ENCODE measurements around the gene ASB7.

Gene ASB7

DNA sequence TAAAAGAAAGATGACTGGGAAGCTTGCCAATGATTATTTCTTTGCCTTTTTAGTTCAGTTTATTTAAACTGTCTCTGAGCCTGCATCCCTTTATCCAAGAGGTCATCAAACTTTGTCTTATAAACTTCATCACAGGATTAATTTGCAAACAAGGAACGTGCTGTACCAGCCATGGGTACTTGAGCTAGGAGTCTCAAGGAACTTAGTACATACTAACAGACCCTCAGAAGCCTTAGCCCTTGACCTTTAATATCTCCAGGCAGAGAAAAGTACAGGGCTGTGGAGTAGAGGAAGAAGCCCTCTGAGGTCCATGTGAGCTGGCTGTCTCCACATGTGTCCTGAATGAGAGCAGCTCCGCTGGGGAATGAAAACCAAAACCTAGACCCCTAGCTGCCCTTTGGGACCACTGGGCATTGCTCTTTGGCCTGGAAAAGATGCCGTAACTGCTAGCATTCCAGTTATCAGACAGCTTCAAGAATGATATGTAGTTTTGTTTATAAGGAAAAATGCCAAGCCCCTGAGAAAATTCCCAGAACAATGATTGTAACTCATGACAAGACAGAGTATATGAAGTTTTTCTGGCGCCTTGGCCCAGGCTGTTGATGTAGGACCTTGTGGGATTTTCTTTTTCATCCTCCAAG is 92.1 kb downstream of the ASB7 start:
- no peaks in the 10 kb centered on the region for H3F3A ChIP-seq (ENCODE audit: insufficient read depth)
- H3K36me3 ChIP-seq (ENCODE audit: low read length): no peaks in the 10 kb centered on the region
- H3K27ac ChIP-seq (ENCODE audit: low read depth, low read length): no peak overlapping the region
- H3K27me3 ChIP-seq (ENCODE audit: low read length): no peaks in the 10 kb centered on the region
- no peak overlapping the region for H3K4me3 ChIP-seq (ENCODE audit: insufficient read depth, low read length, poor library complexity, severe bottlenecking)
- no peaks in the 10 kb centered on the region; the same call in 1 of the 2 replicates for H3K9me3 ChIP-seq (ENCODE audit: insufficient read depth, low read length)
- no peak overlapping the region for H2AFZ ChIP-seq (ENCODE audit: low read depth, low read length, severe bottlenecking)
- no peaks in the 10 kb centered on the region for H3K9me2 ChIP-seq (replicated peaks; ENCODE audit: insufficient read depth, low read length)
- H3K9ac ChIP-seq (ENCODE audit: low read length): no peak overlapping the region
- no peak for TF ChIP-seq EZH2phosphoT487 (conservative IDR thresholded peaks at IDR 0.05; ENCODE audit: low read length)
- TF ChIP-seq, protein P1, sequence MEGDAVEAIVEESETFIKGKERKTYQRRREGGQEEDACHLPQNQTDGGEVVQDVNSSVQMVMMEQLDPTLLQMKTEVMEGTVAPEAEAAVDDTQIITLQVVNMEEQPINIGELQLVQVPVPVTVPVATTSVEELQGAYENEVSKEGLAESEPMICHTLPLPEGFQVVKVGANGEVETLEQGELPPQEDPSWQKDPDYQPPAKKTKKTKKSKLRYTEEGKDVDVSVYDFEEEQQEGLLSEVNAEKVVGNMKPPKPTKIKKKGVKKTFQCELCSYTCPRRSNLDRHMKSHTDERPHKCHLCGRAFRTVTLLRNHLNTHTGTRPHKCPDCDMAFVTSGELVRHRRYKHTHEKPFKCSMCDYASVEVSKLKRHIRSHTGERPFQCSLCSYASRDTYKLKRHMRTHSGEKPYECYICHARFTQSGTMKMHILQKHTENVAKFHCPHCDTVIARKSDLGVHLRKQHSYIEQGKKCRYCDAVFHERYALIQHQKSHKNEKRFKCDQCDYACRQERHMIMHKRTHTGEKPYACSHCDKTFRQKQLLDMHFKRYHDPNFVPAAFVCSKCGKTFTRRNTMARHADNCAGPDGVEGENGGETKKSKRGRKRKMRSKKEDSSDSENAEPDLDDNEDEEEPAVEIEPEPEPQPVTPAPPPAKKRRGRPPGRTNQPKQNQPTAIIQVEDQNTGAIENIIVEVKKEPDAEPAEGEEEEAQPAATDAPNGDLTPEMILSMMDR (IDR thresholded peaks at IDR 0.05; ENCODE audit: insufficient read depth, low read length, poor library complexity, severe bottlenecking): no peak
- H3K4me2 ChIP-seq (ENCODE audit: low read depth, low read length, poor library complexity, severe bottlenecking): no peak overlapping the region
- H3K79me2 ChIP-seq (ENCODE audit: insufficient read depth, low read length): no peaks in the 10 kb centered on the region
- H4K20me1 ChIP-seq (ENCODE audit: low read depth, low read length): no peaks in the 10 kb centered on the region

DNA sequence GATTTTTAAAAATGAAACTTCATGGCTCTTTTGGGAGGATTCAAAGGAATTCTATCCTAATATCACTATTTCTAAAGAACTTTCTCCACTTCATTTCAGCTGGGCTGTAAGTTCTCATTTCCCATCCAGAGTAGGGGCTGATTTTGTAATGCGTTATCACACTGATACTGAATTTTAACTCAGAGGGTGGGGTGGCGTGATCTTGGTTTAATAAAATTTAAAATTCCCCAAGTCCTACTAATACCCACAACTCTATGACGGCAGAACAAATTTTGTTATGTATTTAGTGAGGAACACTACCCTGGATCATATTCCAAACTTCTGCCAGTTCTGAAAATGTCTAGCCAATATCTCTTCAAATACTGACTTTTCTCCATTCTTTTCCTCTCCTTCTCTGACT is 92.7 kb downstream of the ASB7 start:
- no peaks in the 10 kb centered on the region for H3K79me2 ChIP-seq (ENCODE audit: insufficient read depth, low read length)
- H3K9me3 ChIP-seq (ENCODE audit: insufficient read depth, low read length): no peaks in the 10 kb centered on the region; the same call in 1 of the 2 replicates
- no peaks in the 10 kb centered on the region for H3F3A ChIP-seq (ENCODE audit: insufficient read depth)
- no peak overlapping the region for H3K4me2 ChIP-seq (ENCODE audit: low read depth, low read length, poor library complexity, severe bottlenecking)
- H3K27me3 ChIP-seq (ENCODE audit: low read length): no peaks in the 10 kb centered on the region
- TF ChIP-seq EZH2phosphoT487 (conservative IDR thresholded peaks at IDR 0.05; ENCODE audit: low read length): no peak
- TF ChIP-seq, protein P1 (IDR thresholded peaks at IDR 0.05; ENCODE audit: insufficient read depth, low read length, poor library complexity, severe bottlenecking): no peak
- H3K9me2 ChIP-seq (replicated peaks; ENCODE audit: insufficient read depth, low read length): no peaks in the 10 kb centered on the region
- no peak overlapping the region for H2AFZ ChIP-seq (ENCODE audit: low read depth, low read length, severe bottlenecking)
- H3K36me3 ChIP-seq (ENCODE audit: low read length): no peaks in the 10 kb centered on the region
- H4K20me1 ChIP-seq (ENCODE audit: low read depth, low read length): no peaks in the 10 kb centered on the region
- H3K4me3 ChIP-seq (ENCODE audit: insufficient read depth, low read length, poor library complexity, severe bottlenecking): no peak overlapping the region
- H3K9ac ChIP-seq (ENCODE audit: low read length): no peak overlapping the region
- H3K27ac ChIP-seq (ENCODE audit: low read depth, low read length): no peak overlapping the region

DNA sequence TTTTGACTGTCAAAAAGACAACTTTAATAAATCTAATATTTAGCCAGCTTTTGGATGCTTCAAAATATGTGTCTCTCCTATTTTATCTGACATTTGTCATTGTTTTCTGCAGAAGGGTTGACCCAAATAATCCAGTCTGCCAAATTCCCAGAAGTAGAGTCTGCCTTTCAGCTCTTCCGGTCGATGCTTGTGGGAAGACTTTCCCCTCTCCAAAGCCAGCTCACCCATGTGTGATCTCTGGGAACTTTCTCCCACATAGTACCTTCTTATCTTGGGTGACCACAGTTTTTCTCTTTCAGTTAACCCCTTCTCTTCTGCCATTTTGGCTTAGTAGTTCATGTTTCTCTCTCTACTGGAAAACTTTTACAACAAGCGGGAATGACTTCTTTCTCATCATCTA is 94.1 kb downstream of the ASB7 start:
- no peak for TF ChIP-seq EZH2phosphoT487 (conservative IDR thresholded peaks at IDR 0.05; ENCODE audit: low read length)
- TF ChIP-seq, protein P1 (IDR thresholded peaks at IDR 0.05; ENCODE audit: insufficient read depth, low read length, poor library complexity, severe bottlenecking): no peak
- no peaks in the 10 kb centered on the region for H3K27me3 ChIP-seq (ENCODE audit: low read length)
- no peak overlapping the region for H3K4me2 ChIP-seq (ENCODE audit: low read depth, low read length, poor library complexity, severe bottlenecking)
- no peaks in the 10 kb centered on the region for H3K36me3 ChIP-seq (ENCODE audit: low read length)
- no peaks in the 10 kb centered on the region for H3K79me2 ChIP-seq (ENCODE audit: insufficient read depth, low read length)
- no peaks in the 10 kb centered on the region for H4K20me1 ChIP-seq (ENCODE audit: low read depth, low read length)
- no peaks in the 10 kb centered on the region; the same call in 1 of the 2 replicates for H3K9me3 ChIP-seq (ENCODE audit: insufficient read depth, low read length)
- H3K9me2 ChIP-seq (replicated peaks; ENCODE audit: insufficient read depth, low read length): no peaks in the 10 kb centered on the region
- H2AFZ ChIP-seq (ENCODE audit: low read depth, low read length, severe bottlenecking): no peak overlapping the region
- H3K27ac ChIP-seq (ENCODE audit: low read depth, low read length): no peak overlapping the region
- H3K4me3 ChIP-seq (ENCODE audit: insufficient read depth, low read length, poor library complexity, severe bottlenecking): no peak overlapping the region
- H3F3A ChIP-seq (ENCODE audit: insufficient read depth): no peaks in the 10 kb centered on the region
- no peak overlapping the region for H3K9ac ChIP-seq (ENCODE audit: low read length)

All from SU-DHL-6 (cell line).